ENCODE data around the gene NRTN.
"Not testable (repeated sequence)": the region's sequence is repeated elsewhere in the genome, so short reads cannot be mapped to it uniquely, and the experiment has no call there.

NRTN gene

GRCh38 chr19:5804516-5805461, at the start of gene NRTN:
Gene NRTN, plus strand, starts transcription at chr19:5805067. Its CDS starts 19,099 bp downstream, at chr19:5824166.
- DNase-seq = peak; percentile 59

DNA sequence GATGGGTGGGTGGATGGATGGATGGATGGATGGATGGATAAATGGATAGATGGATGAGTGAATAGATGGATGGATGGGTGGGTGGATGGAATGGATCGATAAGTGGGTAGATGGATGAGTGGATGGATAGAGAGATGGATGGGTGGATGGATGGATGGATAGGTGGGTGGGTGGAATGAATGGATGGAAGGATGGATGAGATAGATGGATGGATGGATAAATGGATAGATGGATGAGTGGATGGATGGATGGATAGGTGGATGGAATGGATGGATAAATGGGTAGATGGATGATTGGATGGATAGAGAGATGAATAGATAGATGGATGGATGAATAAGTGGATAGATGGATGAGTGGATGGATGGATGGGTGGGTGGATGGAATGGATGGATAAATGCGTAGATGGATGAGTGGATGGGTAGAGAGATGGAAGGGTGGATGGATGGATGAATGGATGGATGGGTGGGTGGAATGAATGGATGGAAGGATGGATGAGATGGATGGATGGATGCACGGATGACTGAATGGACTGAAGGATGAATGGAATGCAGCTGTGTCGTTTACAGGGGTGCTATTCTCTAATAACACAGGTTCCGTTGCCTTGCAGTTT, 42.2 kb upstream of the NRTN start:
- no peak for DNase-seq

GRCh38 chr19:5765220-5765619, 39.6 kb upstream of the NRTN start:
- DNase-seq = no peak

GRCh38 chr19:5767949-5768348, 36.9 kb upstream of the NRTN start:
- DNase-seq = no peak

GRCh38 chr19:5772416-5772815, 32.5 kb upstream of the NRTN start:
- DNase-seq = no peak

DNA sequence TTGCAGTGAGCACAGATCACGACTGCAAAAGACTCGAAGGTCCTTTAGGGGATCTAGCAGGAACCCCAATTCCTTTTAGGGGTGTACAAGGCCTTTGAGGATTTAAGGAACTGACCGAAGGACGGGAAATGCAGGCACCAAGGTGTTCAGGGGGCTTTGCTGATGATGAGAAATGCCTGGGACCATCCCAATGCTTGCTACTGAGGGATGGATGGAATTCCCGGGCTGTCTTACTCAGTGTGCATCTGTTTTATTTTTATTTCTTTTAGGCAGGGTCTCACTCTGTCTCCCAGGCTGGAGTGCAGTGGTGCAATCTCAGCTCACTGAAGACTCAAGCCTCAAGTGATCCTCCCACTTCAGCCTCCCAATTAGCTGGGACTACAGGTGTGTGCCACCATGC, 31.6 kb upstream of the NRTN start:
- no peak for DNase-seq

GRCh38 chr19:5774921-5775320, 29.9 kb upstream of the NRTN start:
- no peak for DNase-seq

- DNase-seq = no peak
Measured at GRCh38 chr19:5775668-5776309, 29.1 kb upstream of the NRTN start.

DNA sequence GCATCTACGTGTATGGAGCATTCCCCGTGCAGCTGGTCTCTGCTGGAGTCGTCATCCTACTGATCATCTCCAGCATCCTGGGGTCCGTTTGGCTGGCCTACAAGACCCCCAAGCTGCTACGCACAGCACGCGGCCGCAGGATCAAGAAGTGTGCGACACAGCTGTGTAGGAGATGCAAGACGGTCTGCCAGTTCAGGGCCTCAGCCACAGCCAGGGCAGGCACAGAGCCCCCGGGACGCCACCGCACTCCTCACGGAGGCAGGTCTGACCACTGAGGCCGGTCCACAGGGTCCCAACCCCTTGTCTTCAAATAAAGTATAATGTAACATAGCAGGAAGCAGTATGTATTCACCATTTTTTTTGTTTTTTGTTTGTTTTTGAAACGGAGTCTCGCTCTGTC, 26.5 kb upstream of the NRTN start:
- DNase-seq = no peak

GRCh38 chr19:5780916-5781315, 24.0 kb upstream of the NRTN start:
- not testable (repeated sequence) for DNase-seq

DNA sequence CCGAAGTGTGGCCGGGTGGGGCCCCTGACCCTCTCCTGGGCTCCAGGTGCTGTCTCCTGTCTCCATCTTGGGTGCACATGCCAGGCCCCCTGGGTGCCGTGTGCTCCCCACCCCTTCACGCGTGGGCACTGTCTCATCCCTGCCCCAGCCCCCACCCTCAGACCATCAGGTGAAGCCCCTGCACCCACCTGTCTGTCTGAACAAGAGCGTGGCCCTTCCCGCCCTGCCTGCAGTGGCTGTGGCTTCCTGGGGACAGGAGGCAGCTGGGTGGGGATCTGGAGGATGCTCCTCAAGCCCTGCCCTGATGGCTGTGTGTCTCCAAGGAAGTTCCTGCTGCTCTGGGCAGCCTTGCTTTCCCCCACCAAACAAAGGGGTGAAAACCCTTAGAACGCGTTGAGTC, 22.5 kb upstream of the NRTN start:
- no peak for DNase-seq

DNA sequence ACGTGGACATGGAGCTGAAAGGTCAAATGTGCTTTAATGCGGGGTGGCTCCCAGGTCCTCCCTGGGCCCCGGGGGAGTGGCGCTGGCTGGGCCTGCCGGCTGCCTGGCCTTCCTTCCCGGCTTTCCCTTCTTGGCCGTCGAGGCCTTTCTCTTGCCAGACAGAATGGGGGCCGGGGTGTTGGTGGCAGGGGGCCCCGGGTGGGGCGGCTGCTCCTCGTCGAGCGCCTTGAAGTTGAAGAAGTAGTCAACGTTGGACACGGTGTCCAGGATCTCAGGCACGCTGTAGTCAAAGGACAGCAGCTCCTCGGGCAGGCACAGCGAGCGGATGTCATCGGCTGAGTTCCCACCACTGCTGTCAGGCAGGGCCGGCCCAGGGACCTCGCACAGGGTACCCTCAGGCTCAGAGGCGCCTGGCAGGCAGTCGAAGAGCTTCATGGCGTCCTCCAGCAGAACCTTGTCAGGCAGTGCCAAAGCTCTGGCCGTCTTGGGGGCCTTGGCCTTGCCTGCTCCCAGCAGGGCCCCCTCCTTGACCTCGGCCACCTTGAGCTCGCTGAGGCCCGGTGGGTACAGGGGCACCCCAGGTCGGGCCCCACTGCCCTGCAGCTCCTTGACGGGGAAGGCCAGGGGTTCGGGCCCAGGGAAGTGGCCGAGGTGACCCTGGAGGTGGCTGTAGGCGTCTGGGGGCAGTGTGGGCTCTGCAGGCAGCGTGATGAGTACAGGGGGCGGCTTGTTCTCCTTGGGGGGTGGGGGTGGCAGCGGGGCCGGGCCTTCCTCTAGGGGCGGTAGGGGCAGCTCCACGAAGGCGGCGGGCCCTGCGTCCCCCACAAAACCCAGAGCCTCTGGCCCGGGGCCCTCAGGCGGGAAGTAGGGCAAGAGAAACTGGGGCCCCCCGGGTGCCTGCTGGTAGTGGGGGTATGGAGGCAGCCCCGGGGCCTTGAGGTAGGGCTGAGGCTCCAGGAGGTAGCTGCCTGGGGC, 21.6 kb upstream of the NRTN start:
- DNase-seq = no peak

DNA sequence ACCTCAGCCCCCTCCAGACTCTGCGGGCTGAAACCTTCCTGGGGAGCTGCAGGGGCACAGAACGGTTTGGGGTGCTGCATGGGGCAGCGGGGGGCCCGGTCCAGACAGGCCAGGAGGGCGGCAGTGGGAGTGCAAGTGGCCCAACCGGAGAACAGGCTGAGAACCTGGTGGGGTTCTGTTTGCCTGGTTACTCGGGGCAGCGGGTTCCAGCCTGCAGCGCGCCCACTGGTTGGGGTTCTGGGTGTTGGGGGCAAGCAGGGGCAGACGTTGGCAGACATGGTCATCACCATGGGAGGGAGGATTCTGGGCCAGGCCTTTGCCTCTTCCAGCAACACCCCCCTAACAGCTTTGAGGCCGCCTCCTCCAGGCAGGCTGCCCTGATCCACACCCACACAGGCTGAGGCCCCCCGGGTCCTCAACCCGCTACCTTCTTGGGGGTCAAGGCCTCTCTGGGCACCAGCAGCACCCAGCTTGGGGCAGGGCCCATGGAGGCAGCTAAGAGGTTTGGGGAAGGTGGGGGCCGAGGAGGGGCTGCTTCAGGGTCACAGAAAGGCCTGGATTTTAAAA, 20.2 kb upstream of the NRTN start, which contains the start of gene PRR22:
PRR22 (minus strand) TSS at position 166 of the 567 bp plus-strand sequence; CDS start at position 80, 86 bp downstream.
- no peak for DNase-seq

DNA sequence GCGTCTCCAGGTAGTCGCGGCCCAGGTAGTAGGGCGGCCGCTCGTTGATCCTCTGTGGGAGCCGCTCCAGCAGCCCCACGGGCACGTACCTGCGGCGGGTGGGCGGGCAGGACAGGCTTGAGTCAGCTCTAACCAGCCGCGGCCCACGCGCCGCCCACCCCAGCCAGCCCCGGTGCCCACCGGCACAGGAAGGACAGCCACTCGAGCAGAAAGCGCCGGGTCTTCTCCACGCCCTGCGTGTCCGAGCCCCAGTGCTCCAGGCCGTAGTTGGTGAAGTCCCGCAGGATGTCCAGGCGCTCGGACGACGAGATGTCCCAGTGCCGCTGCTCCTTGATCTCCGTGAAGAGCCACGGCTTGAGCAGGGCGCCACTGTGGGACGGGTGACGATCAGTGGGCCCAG, 19.4 kb upstream of the NRTN start:
- DNase-seq = no peak

DNA sequence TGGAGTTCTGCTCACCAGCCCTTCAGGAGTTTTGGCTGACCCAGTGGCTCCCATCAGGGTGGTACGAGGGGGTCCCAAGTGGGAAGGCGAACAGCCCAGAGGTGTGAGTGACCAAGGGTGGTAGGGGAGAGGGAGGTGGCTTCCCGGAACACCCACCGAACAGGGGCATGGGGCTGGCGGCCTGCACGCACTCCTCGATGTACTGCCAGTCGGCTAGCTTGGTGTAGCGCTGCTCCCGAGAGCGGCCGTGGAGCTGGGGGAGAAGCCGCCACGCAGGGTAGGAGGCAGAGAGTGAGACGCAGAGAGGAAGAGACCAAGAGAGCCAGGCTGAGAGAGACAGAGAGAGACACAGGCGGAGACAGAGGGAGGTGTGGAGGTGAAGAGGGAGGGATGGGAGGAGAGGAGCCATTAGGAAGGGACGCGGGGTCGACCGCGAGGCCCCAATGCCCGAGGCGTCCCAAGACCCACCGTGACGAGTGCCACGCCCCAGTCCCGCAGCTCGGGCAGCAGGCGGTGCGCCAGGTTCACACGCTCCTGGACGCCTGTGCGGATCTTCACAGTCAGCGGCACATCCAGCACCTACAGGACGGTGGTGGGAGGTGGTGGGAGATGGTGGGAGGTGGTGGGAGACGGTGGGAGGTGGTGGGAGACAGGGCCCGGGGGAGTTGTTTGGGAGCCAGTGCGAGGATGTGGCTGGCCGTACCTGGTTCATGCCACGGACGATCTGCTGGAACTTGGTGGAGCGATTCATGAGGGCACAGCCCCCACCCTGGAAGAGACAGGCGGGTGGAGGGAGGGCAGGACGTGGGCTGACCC, 18.1 kb upstream of the NRTN start:
- no peak for DNase-seq

GRCh38 chr19:5787409-5788182, 17.3 kb upstream of the NRTN start:
- no peak for DNase-seq

- no peak for DNase-seq
Measured at GRCh38 chr19:5788422-5788821, 16.4 kb upstream of the NRTN start.

GRCh38 chr19:5789351-5789761, 15.5 kb upstream of the NRTN start:
- no peak for DNase-seq

GRCh38 chr19:5789886-5790558, 14.8 kb upstream of the NRTN start:
- DNase-seq = no peak

All from NCI-H510A (cell line).